Dendritic cell treated with granulocyte-macrophage colony-stimulating factor and Interleukin-4, amounts not matched to agents 40 ng/mL and 50 ng/mL, for 4 days (primary cell): ENCODE results near the gene TTC31.

Experiments used
- H3K27ac Mint-ChIP-seq: one replicate; pipeline ENCODE4 v1.8.0; 2022; ENCODE audit warnings: mild to moderate bottlenecking, mixed read lengths
- H3K27me3 Mint-ChIP-seq: one replicate; pipeline ENCODE4 v1.8.0; 2022; ENCODE audit warnings: mild to moderate bottlenecking, mixed read lengths
- H3K36me3 Mint-ChIP-seq: one replicate; pipeline ENCODE4 v1.8.0; 2022; ENCODE audit warnings: low read depth, mixed read lengths
- H3K4me1 Mint-ChIP-seq: one replicate; pipeline ENCODE4 v1.8.0; 2022; ENCODE audit warnings: low read depth, mixed read lengths
- H3K4me3 Mint-ChIP-seq: one replicate; pipeline ENCODE4 v1.8.0; 2022; ENCODE audit warnings: mild to moderate bottlenecking, moderate library complexity, mixed read lengths
- H3K9me3 Mint-ChIP-seq: one replicate; pipeline ENCODE4 v1.8.0; 2022; ENCODE audit warnings: mixed read lengths
- intact Hi-C: fragments of 100-400 bp; cut with micrococcal nuclease; formaldehyde crosslinking; loops from one replicate; pipeline ENCODE4 v1.15.0; 2022

TTC31 gene

DNA sequence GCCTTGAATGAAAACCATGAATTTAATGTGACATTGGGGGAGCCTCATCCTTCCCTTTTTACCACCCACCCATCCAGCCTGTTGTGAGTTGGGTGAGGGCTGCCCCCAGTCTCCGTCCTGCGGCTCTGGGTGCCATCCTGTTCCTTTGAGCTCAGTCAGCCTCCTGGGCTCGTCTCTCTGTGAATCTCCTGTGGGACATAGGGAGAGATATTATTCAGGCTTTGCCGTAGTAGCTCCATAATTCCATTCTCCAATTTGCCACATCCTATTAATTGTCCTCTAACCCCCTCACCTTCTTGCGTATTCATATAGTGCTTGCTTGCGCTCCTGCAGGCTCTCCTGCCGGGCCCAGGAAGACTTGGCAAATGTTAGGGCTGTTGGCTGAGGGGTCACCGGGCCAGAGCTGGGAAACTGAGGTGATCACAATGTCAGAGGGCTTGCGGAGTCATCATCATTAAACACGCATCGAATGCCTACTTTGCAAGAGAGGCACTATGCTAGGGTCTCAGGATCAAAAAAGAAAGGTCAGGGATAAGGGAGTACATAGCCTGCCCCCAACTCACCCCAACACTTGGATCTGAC lies 43.9 kb downstream of the TTC31 start:
- Mint-ChIP-seq H3K36me3 (peaks cover 46% of the 10 kb centered on the region), H3K4me1 (peaks cover 42% of the 10 kb centered on the region), H3K27me3 (peaks cover 8% of the 10 kb centered on the region), H3K9me3 (no peaks in the 10 kb centered on the region), H3K4me3 (no peak overlapping the region), H3K27ac (peak overlapping the region; percentile 97)
- intact Hi-C loops, result no loop called here

DNA sequence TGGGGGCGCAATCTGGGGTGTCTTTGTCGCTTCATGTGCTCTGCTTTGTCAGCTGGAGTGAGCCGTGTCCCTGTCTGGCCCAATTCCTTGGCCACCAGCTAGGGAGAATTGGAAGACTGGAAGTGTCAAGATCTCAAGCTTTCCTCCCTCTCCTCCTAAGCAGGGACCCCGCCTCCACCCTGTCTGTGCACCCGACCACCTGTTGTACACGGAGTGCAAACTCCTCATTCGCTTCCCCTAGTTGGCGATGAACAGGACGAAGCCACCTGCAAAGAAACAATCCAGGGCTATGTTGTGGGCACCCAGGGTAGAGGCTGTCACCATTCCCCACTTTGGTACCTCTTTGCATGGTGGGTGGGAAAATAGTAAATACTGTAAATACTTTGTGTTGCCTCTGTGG lies 44.9 kb downstream of the TTC31 start:
- intact Hi-C loops, result loop anchor here (2.0 kb wide), 1 partner anchor 73 kb away; the partner anchor contains the start of gene INO80B
- peaks cover 56% of the 10 kb centered on the region for H3K36me3 Mint-ChIP-seq
- H3K9me3 Mint-ChIP-seq, result no peaks in the 10 kb centered on the region
- peak overlapping the region; percentile 97 for H3K27ac Mint-ChIP-seq
- H3K4me3 Mint-ChIP-seq, result no peak overlapping the region
- H3K27me3 Mint-ChIP-seq, result peaks cover 2% of the 10 kb centered on the region
- peaks cover 48% of the 10 kb centered on the region for H3K4me1 Mint-ChIP-seq

DNA sequence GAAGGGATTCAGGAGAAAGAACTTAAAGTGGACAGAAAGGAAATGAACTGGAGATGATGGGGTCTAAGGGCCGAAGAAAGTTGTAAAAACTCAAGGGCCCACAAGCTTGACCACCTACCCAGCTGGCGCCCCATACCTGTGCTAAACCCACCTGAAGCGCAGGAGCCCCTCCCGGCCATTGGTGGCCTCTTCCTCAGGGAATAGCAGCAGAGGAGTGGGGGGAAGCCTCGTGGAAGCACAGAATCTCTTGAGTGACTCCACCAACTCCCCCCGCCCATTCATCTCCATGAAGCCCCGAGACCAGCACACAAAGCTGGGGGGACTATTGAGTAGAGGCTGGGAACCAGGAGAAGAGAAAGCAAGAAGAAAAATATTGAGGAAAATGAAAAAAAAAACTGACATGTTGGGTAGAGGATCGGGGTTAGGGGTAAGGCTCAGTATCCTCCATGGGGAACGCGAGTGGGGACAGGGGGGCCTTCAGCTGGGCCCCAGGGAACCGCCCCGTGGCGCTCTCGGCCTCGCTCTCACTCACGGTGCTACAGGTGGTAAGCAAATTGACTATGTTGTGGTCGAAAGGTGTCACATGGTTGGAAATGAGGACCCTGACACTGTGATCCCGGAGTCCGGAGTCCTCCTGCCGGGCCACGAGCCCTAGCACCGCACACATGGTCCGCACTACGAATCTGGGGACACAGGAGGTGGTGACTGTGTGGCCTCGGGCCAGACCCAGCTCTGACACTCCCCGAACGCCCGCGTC lies 45.9 kb downstream of the TTC31 start:
- intact Hi-C loops, result loop anchor here (1.0 to 2.0 kb wide), 3 partner anchors 21 to 74 kb away; partner anchors contain the start of genes INO80B, PCGF1 and TTC31
- Mint-ChIP-seq H3K27ac (peak overlapping the region; percentile 97), H3K36me3 (peaks cover 67% of the 10 kb centered on the region), H3K4me3 (peak overlapping the region; percentile 99), H3K4me1 (peaks cover 48% of the 10 kb centered on the region), H3K27me3 (no peaks in the 10 kb centered on the region), H3K9me3 (no peaks in the 10 kb centered on the region)

DNA sequence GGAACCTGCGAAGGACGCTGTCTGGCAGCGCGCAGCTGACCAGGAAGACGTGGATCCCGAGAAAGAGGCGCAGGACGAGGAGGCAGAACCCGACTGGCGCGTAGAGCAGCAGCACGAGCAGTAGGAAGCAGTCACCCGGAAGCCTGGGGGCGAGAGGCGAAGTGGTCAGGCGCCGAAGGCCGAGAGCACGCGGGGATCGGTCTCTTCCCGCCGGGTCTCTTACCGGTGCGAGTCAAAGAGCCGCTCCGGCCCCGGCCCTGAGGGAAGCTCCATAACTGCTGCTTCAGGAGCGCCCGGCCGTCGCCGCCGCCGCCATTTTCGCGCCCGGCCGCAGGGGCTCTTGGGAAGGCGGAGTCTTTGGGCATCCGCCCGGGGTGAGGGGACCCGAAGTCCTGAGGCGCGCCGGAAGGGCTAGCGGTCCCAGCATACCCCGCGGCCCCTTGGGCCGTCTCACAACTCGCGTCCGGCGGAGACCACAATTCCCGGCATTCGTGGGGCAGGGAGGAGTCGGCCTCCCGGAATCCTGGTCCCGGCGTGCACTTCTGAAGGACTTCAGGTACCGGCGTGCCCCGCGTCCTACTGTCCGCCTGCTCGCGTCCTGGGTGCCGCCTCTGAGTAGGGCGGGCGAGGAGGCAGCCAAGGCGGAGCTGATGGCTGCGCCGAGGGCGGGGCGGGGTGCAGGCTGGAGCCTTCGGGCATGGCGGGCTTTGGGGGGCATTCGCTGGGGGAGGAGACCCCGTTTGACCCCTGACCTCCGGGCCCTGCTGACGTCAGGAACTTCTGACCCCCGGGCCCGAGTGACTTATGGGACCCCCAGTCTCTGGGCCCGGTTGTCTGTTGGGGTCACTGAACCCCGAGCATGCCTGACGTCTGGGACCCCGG lies 46.7 kb downstream of the TTC31 start, which contains the start of the genes AUP1 and HTRA2:
TSS of gene AUP1 (minus strand) at position 350 of the 882 bp plus-strand sequence. CDS start at position 273, 77 bp downstream.
TSS of gene HTRA2 (plus strand) at position 577 of the 882 bp plus-strand sequence. CDS start at position 651, 74 bp downstream.
- no peaks in the 10 kb centered on the region for H3K9me3 Mint-ChIP-seq
- H3K4me1 Mint-ChIP-seq, result peaks cover 48% of the 10 kb centered on the region

DNA sequence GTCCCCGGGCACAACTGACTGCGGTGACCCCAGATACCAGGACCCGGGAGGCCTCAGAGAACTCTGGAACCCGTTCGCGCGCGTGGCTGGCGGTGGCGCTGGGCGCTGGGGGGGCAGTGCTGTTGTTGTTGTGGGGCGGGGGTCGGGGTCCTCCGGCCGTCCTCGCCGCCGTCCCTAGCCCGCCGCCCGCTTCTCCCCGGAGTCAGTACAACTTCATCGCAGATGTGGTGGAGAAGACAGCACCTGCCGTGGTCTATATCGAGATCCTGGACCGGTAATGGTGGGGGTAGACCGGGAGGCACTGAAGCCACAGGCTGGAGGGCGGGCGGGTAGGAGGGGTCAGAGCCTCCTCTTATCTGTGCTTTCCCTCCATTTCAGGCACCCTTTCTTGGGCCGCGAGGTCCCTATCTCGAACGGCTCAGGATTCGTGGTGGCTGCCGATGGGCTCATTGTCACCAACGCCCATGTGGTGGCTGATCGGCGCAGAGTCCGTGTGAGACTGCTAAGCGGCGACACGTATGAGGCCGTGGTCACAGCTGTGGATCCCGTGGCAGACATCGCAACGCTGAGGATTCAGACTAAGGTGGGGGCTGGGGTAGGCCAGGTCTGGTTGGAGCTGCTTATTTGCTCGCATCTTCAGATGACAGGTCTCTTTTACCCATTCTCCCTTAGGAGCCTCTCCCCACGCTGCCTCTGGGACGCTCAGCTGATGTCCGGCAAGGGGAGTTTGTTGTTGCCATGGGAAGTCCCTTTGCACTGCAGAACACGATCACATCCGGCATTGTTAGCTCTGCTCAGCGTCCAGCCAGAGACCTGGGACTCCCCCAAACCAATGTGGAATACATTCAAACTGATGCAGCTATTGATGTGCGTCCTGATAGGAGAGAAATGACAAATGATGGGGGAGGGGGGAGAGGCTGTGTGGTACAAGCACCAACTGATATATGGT lies 47.6 kb downstream of the TTC31 start:
- Mint-ChIP-seq H3K27ac (peak overlapping the region; percentile 97), H3K9me3 (no peaks in the 10 kb centered on the region), H3K27me3 (no peaks in the 10 kb centered on the region), H3K4me1 (peaks cover 48% of the 10 kb centered on the region), H3K36me3 (peaks cover 81% of the 10 kb centered on the region), H3K4me3 (peak overlapping the region; percentile 99)
- intact Hi-C loops, result loop anchor here (5.0 kb wide), 3 partner anchors 33 to 278 kb away; partner anchors contain the start of gene LBX2

More for the DNA sequence above, 46.7 kb downstream of the TTC31 start, which contains the start of the genes AUP1 and HTRA2:
- peaks cover 75% of the 10 kb centered on the region for H3K36me3 Mint-ChIP-seq
- peak within 1 kb of the TSS; percentile 97 for H3K27ac Mint-ChIP-seq
- H3K27me3 Mint-ChIP-seq, result no peaks in the 10 kb centered on the region
- H3K4me3 Mint-ChIP-seq, result peak within 1 kb of the TSS; percentile 99
- intact Hi-C loops, result loop anchor here (1.0 to 5.0 kb wide), 6 partner anchors 22 to 277 kb away; partner anchors contain the start of genes INO80B, LBX2, PCGF1 and TTC31

DNA sequence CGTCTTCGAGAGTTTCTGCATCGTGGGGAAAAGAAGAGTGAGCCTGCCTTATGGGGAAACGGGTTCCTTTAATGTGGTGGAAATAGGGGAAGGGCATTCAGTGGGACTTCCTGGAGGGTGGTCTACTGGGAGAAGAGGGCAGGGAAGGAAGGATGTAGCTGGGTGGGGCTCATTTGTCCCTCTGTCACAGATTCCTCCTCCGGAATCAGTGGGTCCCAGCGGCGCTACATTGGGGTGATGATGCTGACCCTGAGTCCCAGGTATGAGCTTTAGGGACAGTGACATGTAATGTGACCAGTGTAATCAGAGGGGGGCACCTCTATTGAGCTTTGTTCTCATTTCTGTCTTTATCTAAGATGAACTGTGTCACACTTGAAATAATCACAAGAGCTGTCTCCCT lies 48.8 kb downstream of the TTC31 start:
- no peaks in the 10 kb centered on the region for H3K27me3 Mint-ChIP-seq
- H3K27ac Mint-ChIP-seq, result peak overlapping the region; percentile 39
- H3K4me3 Mint-ChIP-seq, result no peak overlapping the region

DNA sequence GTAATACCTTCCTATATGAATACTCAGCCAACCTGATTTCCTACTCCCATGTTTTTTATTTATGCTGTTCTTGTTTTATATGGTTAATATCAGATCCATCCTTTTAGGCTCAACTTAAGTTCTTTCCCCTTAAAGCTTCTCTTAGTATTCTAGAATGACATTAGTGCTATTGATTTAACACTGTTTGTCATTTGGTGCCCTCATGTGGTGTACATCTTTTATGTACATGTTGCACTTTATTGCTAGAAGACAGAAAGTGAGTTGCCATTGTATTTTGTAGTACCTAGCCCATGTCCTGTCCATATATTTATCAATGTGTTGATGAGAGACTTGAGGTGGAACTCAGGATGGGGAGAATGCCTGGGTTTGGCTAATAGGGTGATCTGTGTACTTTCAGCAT lies 49.3 kb downstream of the TTC31 start:
- peak overlapping the region; percentile 39 for H3K27ac Mint-ChIP-seq
- H3K36me3 Mint-ChIP-seq, result peaks cover 72% of the 10 kb centered on the region
- H3K4me3 Mint-ChIP-seq, result no peak overlapping the region
- intact Hi-C loops, result loop anchor here (5.0 kb wide), 3 partner anchors 35 to 280 kb away; partner anchors contain the start of gene LBX2
- no peaks in the 10 kb centered on the region for H3K27me3 Mint-ChIP-seq
- peaks cover 36% of the 10 kb centered on the region for H3K4me1 Mint-ChIP-seq
- H3K9me3 Mint-ChIP-seq, result no peaks in the 10 kb centered on the region

More for the DNA sequence above, 48.8 kb downstream of the TTC31 start:
- intact Hi-C loops, result loop anchor here (5.0 kb wide), 3 partner anchors 34 to 279 kb away; partner anchors contain the start of gene LBX2
- peaks cover 41% of the 10 kb centered on the region for H3K4me1 Mint-ChIP-seq
- H3K9me3 Mint-ChIP-seq, result no peaks in the 10 kb centered on the region
- peaks cover 78% of the 10 kb centered on the region for H3K36me3 Mint-ChIP-seq

DNA sequence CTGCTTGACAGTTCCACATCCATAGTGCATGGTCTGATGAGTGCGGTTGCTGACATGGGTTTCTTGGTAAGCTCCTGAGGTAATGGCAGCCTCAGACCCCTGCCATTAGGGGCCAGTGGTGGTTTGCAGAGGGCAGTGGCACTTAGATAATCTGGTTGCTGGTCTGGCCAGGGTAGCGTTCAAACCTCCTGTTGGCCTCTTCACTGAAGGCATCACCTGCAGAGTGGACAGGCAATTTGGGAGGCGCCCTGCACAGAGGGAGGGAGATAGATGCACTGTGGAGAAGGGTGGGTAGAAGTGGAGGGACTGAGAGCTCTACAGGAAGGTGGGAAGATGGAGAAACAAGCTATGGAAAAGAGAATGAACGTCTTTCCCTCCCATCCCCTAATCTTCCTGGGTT lies 50.6 kb downstream of the TTC31 start:
- Mint-ChIP-seq H3K27me3 (peaks cover 2% of the 10 kb centered on the region), H3K4me3 (no peak overlapping the region), H3K4me1 (peaks cover 23% of the 10 kb centered on the region), H3K36me3 (peaks cover 60% of the 10 kb centered on the region), H3K27ac (no peak overlapping the region), H3K9me3 (no peaks in the 10 kb centered on the region)
- intact Hi-C loops, result loop anchor here (5.0 kb wide), 3 partner anchors 36 to 281 kb away; partner anchors contain the start of gene LBX2

DNA sequence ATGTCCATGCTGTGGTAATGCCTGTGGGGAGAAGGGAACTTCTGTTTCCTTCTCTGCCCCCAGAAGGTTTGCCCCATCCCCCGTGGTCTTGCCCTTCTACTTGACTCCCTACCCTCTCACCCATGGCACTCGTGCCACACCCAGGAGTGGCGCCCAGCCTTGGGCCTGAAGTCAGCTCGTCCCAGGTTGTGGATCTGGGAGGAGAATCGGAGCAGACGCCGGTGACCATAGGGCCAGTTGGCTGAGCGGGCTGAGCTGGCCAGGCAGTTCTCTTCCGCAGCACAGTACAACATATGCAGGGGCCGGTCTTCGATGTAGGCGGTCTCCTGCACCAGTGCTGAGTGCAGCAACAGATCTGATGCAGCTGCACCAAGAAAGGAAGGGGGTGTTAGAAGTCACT lies 51.5 kb downstream of the TTC31 start:
- H3K27me3 Mint-ChIP-seq, result peaks cover 2% of the 10 kb centered on the region
- intact Hi-C loops, result loop anchor here (5.0 kb wide), 3 partner anchors 37 to 282 kb away; partner anchors contain the start of gene LBX2
- no peaks in the 10 kb centered on the region for H3K9me3 Mint-ChIP-seq
- H3K36me3 Mint-ChIP-seq, result peaks cover 50% of the 10 kb centered on the region
- H3K27ac Mint-ChIP-seq, result no peak overlapping the region
- H3K4me3 Mint-ChIP-seq, result no peak overlapping the region
- peaks cover 24% of the 10 kb centered on the region for H3K4me1 Mint-ChIP-seq

DNA sequence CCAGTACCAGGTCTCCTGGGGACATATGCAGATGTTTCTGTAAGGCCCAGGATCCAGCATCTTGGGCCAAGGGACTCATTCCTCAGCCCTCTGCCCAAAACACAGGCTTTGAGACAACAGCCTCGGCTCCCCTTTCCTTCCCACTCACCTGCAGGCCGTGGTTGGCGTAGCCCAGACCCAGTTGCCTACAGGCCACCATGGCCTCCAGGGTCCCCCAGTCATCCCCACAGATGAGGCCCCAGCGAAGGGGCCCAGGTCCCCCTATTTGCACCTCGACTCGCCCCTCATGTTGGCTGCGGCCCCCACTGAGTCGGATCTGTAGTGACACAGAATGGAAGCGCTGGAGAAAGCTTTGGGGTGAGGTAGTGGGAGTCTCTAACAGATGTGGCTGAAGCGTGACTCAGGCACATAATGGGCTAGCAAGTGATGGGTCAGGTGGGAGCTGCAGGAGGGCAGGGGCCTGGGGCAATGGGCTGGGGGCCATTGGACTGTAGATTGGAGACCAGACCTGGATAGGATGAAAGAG lies 52.6 kb downstream of the TTC31 start:
- H3K27ac Mint-ChIP-seq, result no peak overlapping the region
- H3K4me3 Mint-ChIP-seq, result no peak overlapping the region
- no peaks in the 10 kb centered on the region for H3K9me3 Mint-ChIP-seq
- intact Hi-C loops, result no loop called here
- H3K36me3 Mint-ChIP-seq, result peaks cover 50% of the 10 kb centered on the region
- peaks cover 2% of the 10 kb centered on the region for H3K27me3 Mint-ChIP-seq
- peaks cover 27% of the 10 kb centered on the region for H3K4me1 Mint-ChIP-seq

DNA sequence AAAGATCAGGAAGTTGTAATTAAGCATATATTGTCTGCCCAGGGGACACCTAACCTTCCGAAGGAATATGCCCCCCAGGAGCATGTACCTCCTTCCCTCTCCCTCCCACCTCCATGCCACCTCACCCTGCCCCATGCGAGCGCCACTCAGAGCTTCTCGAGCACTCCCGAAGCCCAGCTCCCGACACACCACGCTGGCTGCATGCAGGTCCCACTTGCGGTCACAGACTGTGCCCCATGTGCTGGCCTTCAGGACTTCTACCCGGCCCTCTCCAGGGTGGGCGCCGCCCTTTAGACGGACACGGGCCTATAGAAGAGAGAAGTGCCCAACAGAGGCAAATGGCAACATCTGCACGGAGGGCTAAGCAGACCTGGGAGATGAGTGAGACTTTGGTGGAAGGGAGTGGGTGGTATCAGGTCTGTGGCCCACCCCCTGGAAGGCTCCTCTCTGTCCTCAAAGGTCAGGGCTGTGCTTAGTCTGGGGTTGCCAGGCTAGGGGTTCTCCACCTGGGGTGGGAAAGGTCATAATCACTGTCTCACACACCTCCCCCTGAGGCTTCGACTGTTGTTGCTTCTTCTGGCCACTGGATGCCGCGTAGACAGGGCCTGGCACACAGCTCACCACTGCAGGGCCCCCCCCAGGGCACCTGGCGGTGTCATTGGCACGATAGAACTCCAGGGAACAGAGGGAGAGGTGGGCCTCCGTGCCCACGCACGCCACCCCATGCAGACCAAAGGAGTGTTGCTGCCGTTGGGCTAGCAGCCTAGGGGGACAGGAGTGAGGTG lies 53.5 kb downstream of the TTC31 start:
- intact Hi-C loops, result no loop called here
- Mint-ChIP-seq H3K4me1 (peaks cover 19% of the 10 kb centered on the region), H3K27me3 (peaks cover 2% of the 10 kb centered on the region), H3K27ac (no peak overlapping the region), H3K9me3 (no peaks in the 10 kb centered on the region), H3K36me3 (peaks cover 43% of the 10 kb centered on the region), H3K4me3 (no peak overlapping the region)

DNA sequence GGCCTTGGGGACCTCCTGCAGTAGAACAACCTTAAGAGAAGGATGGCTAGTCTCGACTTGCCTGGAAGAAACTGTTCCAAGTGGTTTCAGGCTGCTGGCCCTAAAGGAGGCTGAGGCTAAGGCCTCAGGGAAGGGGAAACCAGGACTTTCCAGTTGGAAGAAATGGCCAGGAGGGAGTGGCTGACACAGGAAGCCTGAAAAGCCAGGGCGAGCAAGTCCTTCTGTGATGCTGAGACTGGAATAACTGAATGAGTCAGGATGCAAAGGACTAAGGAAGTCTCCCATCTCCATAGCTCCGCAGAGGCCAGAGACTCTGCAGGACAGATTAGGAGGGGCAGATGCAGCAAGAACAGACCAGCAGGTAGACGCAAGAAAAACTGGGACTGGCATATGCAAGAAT lies 54.3 kb downstream of the TTC31 start:
- Mint-ChIP-seq H3K27me3 (peaks cover 2% of the 10 kb centered on the region), H3K4me3 (no peak overlapping the region)

More for the DNA sequence above, 54.3 kb downstream of the TTC31 start:
- intact Hi-C loops, result no loop called here
- Mint-ChIP-seq H3K4me1 (peaks cover 11% of the 10 kb centered on the region), H3K9me3 (no peaks in the 10 kb centered on the region), H3K27ac (no peak overlapping the region), H3K36me3 (peaks cover 40% of the 10 kb centered on the region)
